Measurements from ENCODE around the gene TMEM179.

TMEM179 gene

GRCh38 chr14:104585966-104586697, 18.4 kb downstream of the TMEM179 start:
- Histone ChIP-seq H4K20me1 (ENCODE audit: insufficient read depth, low read length) (peaks cover 2% of the 10 kb centered on the region; the same call in 1 of the 2 replicates), H3K9me3 (ENCODE audit: insufficient read depth, low read length, severe bottlenecking) (no peaks in the 10 kb centered on the region), H3K4me2 (ENCODE audit: insufficient read depth, low read length) (no peak overlapping the region), H3K4me3 (ENCODE audit: low read depth in 1 of 2, low read length in 2 of 2) (no peak overlapping the region), H3K36me3 (ENCODE audit: insufficient read depth, low read length) (no peaks in the 10 kb centered on the region), H2AFZ (ENCODE audit: low read depth, low read length) (no peak overlapping the region), H3K9ac (ENCODE audit: low read depth, low read length) (no peak overlapping the region), H3K27ac (ENCODE audit: low read length) (no peak overlapping the region), H3K27me3 (ENCODE audit: insufficient read depth, low read length, poor library complexity) (no peaks in the 10 kb centered on the region), H3K79me2 (ENCODE audit: insufficient read depth, low read length) (no peaks in the 10 kb centered on the region), H3K4me1 (ENCODE audit: insufficient read depth, low read length) (no peaks in the 10 kb centered on the region)
- ATAC-seq (ENCODE audit: insufficient read depth, low read depth) (no peak), DNase-seq (no peak)
- TF ChIP-seq CTCF (IDR thresholded peaks at IDR 0.05; ENCODE audit: borderline replicate concordance, extremely low read depth, low read length, poor library complexity, severe bottlenecking) (no peak), EZH2 (IDR thresholded peaks at IDR 0.05; ENCODE audit: borderline replicate concordance, low read depth, low read length, severe bottlenecking) (no peak)

- Histone ChIP-seq H3K27me3 (ENCODE audit: insufficient read depth, low read length, poor library complexity) (no peaks in the 10 kb centered on the region), H3K9me3 (ENCODE audit: insufficient read depth, low read length, severe bottlenecking) (no peaks in the 10 kb centered on the region), H3K36me3 (ENCODE audit: insufficient read depth, low read length) (no peaks in the 10 kb centered on the region), H3K27ac (ENCODE audit: low read length) (no peak overlapping the region), H3K4me3 (ENCODE audit: low read depth in 1 of 2, low read length in 2 of 2) (no peak overlapping the region), H3K4me2 (ENCODE audit: insufficient read depth, low read length) (no peak overlapping the region), H3K79me2 (ENCODE audit: insufficient read depth, low read length) (no peaks in the 10 kb centered on the region), H4K20me1 (ENCODE audit: insufficient read depth, low read length) (peaks cover 2% of the 10 kb centered on the region; the same call in 1 of the 2 replicates), H3K4me1 (ENCODE audit: insufficient read depth, low read length) (no peaks in the 10 kb centered on the region), H3K9ac (ENCODE audit: low read depth, low read length) (no peak overlapping the region), H2AFZ (ENCODE audit: low read depth, low read length) (no peak overlapping the region)
- no peak for TF ChIP-seq CTCF (IDR thresholded peaks at IDR 0.05; ENCODE audit: borderline replicate concordance, extremely low read depth, low read length, poor library complexity, severe bottlenecking)
- TF ChIP-seq EZH2 (IDR thresholded peaks at IDR 0.05; ENCODE audit: borderline replicate concordance, low read depth, low read length, severe bottlenecking), result no peak
- DNase-seq (no peak), ATAC-seq (ENCODE audit: insufficient read depth, low read depth) (no peak)
Measured at GRCh38 chr14:104584557-104584956, 20.0 kb downstream of the TMEM179 start.

GRCh38 chr14:104583424-104584306, 20.9 kb downstream of the TMEM179 start:
- Histone ChIP-seq H4K20me1 (ENCODE audit: insufficient read depth, low read length) (peaks cover 2% of the 10 kb centered on the region; the same call in 1 of the 2 replicates), H3K4me1 (ENCODE audit: insufficient read depth, low read length) (no peaks in the 10 kb centered on the region)

GRCh38 chr14:104582662-104583061, 21.9 kb downstream of the TMEM179 start:
- Histone ChIP-seq H3K4me3 (ENCODE audit: low read depth in 1 of 2, low read length in 2 of 2) (no peak overlapping the region), H3K79me2 (ENCODE audit: insufficient read depth, low read length) (no peaks in the 10 kb centered on the region), H2AFZ (ENCODE audit: low read depth, low read length) (no peak overlapping the region), H4K20me1 (ENCODE audit: insufficient read depth, low read length) (peaks cover 2% of the 10 kb centered on the region; the same call in 1 of the 2 replicates), H3K27ac (ENCODE audit: low read length) (no peak overlapping the region), H3K36me3 (ENCODE audit: insufficient read depth, low read length) (no peaks in the 10 kb centered on the region), H3K27me3 (ENCODE audit: insufficient read depth, low read length, poor library complexity) (no peaks in the 10 kb centered on the region), H3K9ac (ENCODE audit: low read depth, low read length) (no peak overlapping the region), H3K4me1 (ENCODE audit: insufficient read depth, low read length) (no peaks in the 10 kb centered on the region), H3K4me2 (ENCODE audit: insufficient read depth, low read length) (no peak overlapping the region), H3K9me3 (ENCODE audit: insufficient read depth, low read length, severe bottlenecking) (no peaks in the 10 kb centered on the region)
- DNase-seq (no peak), ATAC-seq (ENCODE audit: insufficient read depth, low read depth) (no peak)
- TF ChIP-seq CTCF (IDR thresholded peaks at IDR 0.05; ENCODE audit: borderline replicate concordance, extremely low read depth, low read length, poor library complexity, severe bottlenecking), result no peak
- no peak for TF ChIP-seq EZH2 (IDR thresholded peaks at IDR 0.05; ENCODE audit: borderline replicate concordance, low read depth, low read length, severe bottlenecking)

More at GRCh38 chr14:104583424-104584306, 20.9 kb downstream of the TMEM179 start:
- ATAC-seq (ENCODE audit: insufficient read depth, low read depth) (no peak), DNase-seq (no peak)
- no peak overlapping the region for H3K9ac ChIP-seq (ENCODE audit: low read depth, low read length)
- no peaks in the 10 kb centered on the region for H3K9me3 ChIP-seq (ENCODE audit: insufficient read depth, low read length, severe bottlenecking)
- no peaks in the 10 kb centered on the region for H3K79me2 ChIP-seq (ENCODE audit: insufficient read depth, low read length)
- H3K36me3 ChIP-seq (ENCODE audit: insufficient read depth, low read length), result no peaks in the 10 kb centered on the region
- no peak overlapping the region for H3K27ac ChIP-seq (ENCODE audit: low read length)
- no peak for TF ChIP-seq EZH2 (IDR thresholded peaks at IDR 0.05; ENCODE audit: borderline replicate concordance, low read depth, low read length, severe bottlenecking)
- no peak overlapping the region for H3K4me3 ChIP-seq (ENCODE audit: low read depth in 1 of 2, low read length in 2 of 2)
- H2AFZ ChIP-seq (ENCODE audit: low read depth, low read length), result no peak overlapping the region
- no peak overlapping the region for H3K4me2 ChIP-seq (ENCODE audit: insufficient read depth, low read length)
- H3K27me3 ChIP-seq (ENCODE audit: insufficient read depth, low read length, poor library complexity), result no peaks in the 10 kb centered on the region

All from DND-41 (cell line).